H1 (cell line): Measurements from ENCODE around the gene MAML3. TPM values are rescaled to one million over a fixed set of nuclear protein-coding genes. Genes with fewer than 3 reads are reported as not detected.

Source experiments
- CTCF ChIA-PET: fragments of 300-600 bp; sonication (Branson Sonifier 250); formaldehyde crosslinking; loops from one replicate; lab custom pipeline; 2021; ENCODE audit not compliant: partially characterized antibody; lab: Charles Lee
- POLR2A ChIA-PET: fragments of 300-600 bp; sonication (Branson Sonifier 250); formaldehyde crosslinking; loops from one replicate; lab custom pipeline; 2021; ENCODE audit warnings: inconsistent platforms; ENCODE audit not compliant: partially characterized antibody; lab: Charles Lee
- DNase-seq, 2 experiments: peaks; one replicate each; pipeline versions ENCODE4 v3.0.0 to v3.0.0-alpha.2; 2010 to 2022; ENCODE audit warnings: low spot score in 2 of 2, low read depth in 1 of 2, mixed read lengths in 1 of 2
- FAIRE-seq: peaks from 2 replicates; lab custom pipeline; 2011; peaks lifted over from hg19 to GRCh38; lab: Jason Lieb, UNC
- H2AFZ ChIP-seq: 2 replicates; pipeline ENCODE4 v1.8.1; 2012; ENCODE audit warnings: low read length, inconsistent platforms
- H2AK5ac ChIP-seq: 2 replicates; pipeline ENCODE4 v1.6.1; 2013; ENCODE audit warnings: low read depth, low read length
- H2BK120ac ChIP-seq: replicated peaks from 2 replicates; pipeline ENCODE3; 2013; ENCODE audit warnings: low read depth, low read length, inconsistent platforms
- H2BK12ac ChIP-seq: 2 replicates; pipeline ENCODE4 v1.6.1; 2013; ENCODE audit warnings: low read depth, low read length
- H2BK15ac ChIP-seq: 2 replicates; pipeline ENCODE4 v1.6.1; 2013; ENCODE audit warnings: low read length
- H2BK20ac ChIP-seq: 2 replicates; pipeline ENCODE4 v1.6.1; 2013; ENCODE audit warnings: low read length
- H2BK5ac ChIP-seq: 2 replicates; pipeline ENCODE4 v1.6.1; 2013; ENCODE audit warnings: low read depth, low read length
- H3K14ac ChIP-seq: 2 replicates; pipeline ENCODE4 v1.6.1; 2013; ENCODE audit warnings: inconsistent platforms; ENCODE audit not compliant: insufficient read length
- H3K18ac ChIP-seq: 2 replicates; pipeline ENCODE4 v1.6.1; 2013; ENCODE audit warnings: low read length; ENCODE audit errors: extremely low read depth
- H3K23ac ChIP-seq: 2 replicates; pipeline ENCODE4 v1.6.1; 2013; ENCODE audit warnings: inconsistent platforms; ENCODE audit not compliant: insufficient read length
- H3K23me2 ChIP-seq: 2 replicates; pipeline ENCODE4 v1.6.1; 2013; ENCODE audit warnings: low read depth, low read length
- H3K27ac ChIP-seq: 2 replicates; pipeline ENCODE4 v1.6.1; 2011; ENCODE audit warnings: low read depth, low read length, inconsistent platforms
- H3K27me3 ChIP-seq, 4 experiments: replicated peaks in 1 of 4; 1 replicate in 1 of 4; 2 replicates in 3 of 4; pipeline versions ENCODE4 v1.6.1 to v1.8.1; 2011 to 2013; ENCODE audit warnings: low read length in 3 of 4, mild to moderate bottlenecking in 3 of 4, inconsistent platforms in 2 of 4, mixed read lengths in 2 of 4, moderate library complexity in 1 of 4; ENCODE audit not compliant: control insufficient read depth in 3 of 4, insufficient read depth in 3 of 4; ENCODE audit errors: extremely low read depth in 1 of 4
- H3K36me3 ChIP-seq, 4 experiments: 2 replicates each; pipeline versions ENCODE4 v1.6.1 to v1.8.1; 2011 to 2013; ENCODE audit warnings: mild to moderate bottlenecking in 4 of 4, low read length in 3 of 4, moderate library complexity in 2 of 4, control low read depth in 1 of 4, inconsistent platforms in 1 of 4; ENCODE audit not compliant: insufficient read depth in 4 of 4, control insufficient read depth in 2 of 4
- H3K4ac ChIP-seq: replicated peaks from 2 replicates; pipeline ENCODE3; 2013; ENCODE audit warnings: low read length, low read depth, mixed read lengths, inconsistent platforms; ENCODE audit not compliant: insufficient read length
- H3K4me1 ChIP-seq, 4 experiments: replicated peaks in 1 of 4; 1 replicate in 1 of 4; 2 replicates in 3 of 4; pipeline versions ENCODE4 v1.6.1 to v1.8.1; 2011 to 2013; ENCODE audit warnings: low read length in 3 of 4, inconsistent platforms in 2 of 4, mixed read lengths in 1 of 4; ENCODE audit not compliant: insufficient read depth in 4 of 4, control insufficient read depth in 3 of 4
- H3K4me2 ChIP-seq, 2 experiments: 2 replicates each; pipeline versions ENCODE4 v1.6.1 to v1.8.1; 2011 to 2013; ENCODE audit warnings: low read depth in 2 of 2, low read length in 2 of 2, control low read depth in 1 of 2, inconsistent platforms in 1 of 2, mild to moderate bottlenecking in 1 of 2; ENCODE audit not compliant: insufficient read depth in 1 of 2
- H3K4me3 ChIP-seq, 4 experiments: fragments of 200-600, 300-600 bp in 1 of 4; sonication (generic), shearing (Covaris generic), sonication (Bioruptor Twin) in 1 of 4; 2 replicates each; pipeline versions ENCODE4 v1.5.1 to v1.8.1; 2011 to 2016; ENCODE audit warnings: low read length in 4 of 4, low read depth in 3 of 4, control low read depth in 2 of 4, inconsistent platforms in 2 of 4, mild to moderate bottlenecking in 2 of 4, mixed read lengths in 1 of 4, moderate library complexity in 1 of 4; ENCODE audit not compliant: insufficient read depth in 2 of 4; ENCODE audit errors: extremely low read depth in 1 of 4
- H3K56ac ChIP-seq: replicated peaks from 2 replicates; pipeline ENCODE3; 2013; ENCODE audit warnings: low read depth, mild to moderate bottlenecking, mixed read lengths, low read length, inconsistent platforms; ENCODE audit not compliant: insufficient read length
- H3K79me1 ChIP-seq: 2 replicates; pipeline ENCODE4 v1.6.1; 2013; ENCODE audit warnings: low read depth, low read length, control low read depth
- H3K79me2 ChIP-seq, 2 experiments: 2 replicates each; pipeline versions ENCODE4 v1.6.1 to v1.8.1; 2012 to 2013; ENCODE audit warnings: low read length in 2 of 2, mild to moderate bottlenecking in 2 of 2, inconsistent platforms in 1 of 2; ENCODE audit not compliant: insufficient read depth in 2 of 2, control insufficient read depth in 1 of 2
- H3K9ac ChIP-seq, 4 experiments: replicated peaks in 1 of 4; 1 replicate in 1 of 4; 2 replicates in 3 of 4; pipeline versions ENCODE4 v1.6.1 to v1.8.1; 2011 to 2013; ENCODE audit warnings: low read depth in 3 of 4, low read length in 3 of 4, control low read depth in 2 of 4, mild to moderate bottlenecking in 2 of 4, moderate library complexity in 2 of 4, inconsistent platforms in 1 of 4; ENCODE audit errors: extremely low read depth in 1 of 4
- H3K9me3 ChIP-seq, 2 experiments: 2 replicates each; pipeline versions ENCODE4 v1.6.1 to v1.8.1; 2012 to 2013; ENCODE audit warnings: mild to moderate bottlenecking in 2 of 2, moderate library complexity in 2 of 2, control low read depth in 1 of 2, inconsistent platforms in 1 of 2, low read depth in 1 of 2, low read length in 1 of 2, mixed read lengths in 1 of 2; ENCODE audit not compliant: insufficient read depth in 2 of 2
- H4K20me1 ChIP-seq, 2 experiments: replicated peaks in 1 of 2; 2 replicates each; pipeline versions ENCODE3 to v1.8.1; 2011 to 2013; ENCODE audit warnings: inconsistent platforms in 2 of 2, low read length in 2 of 2, mild to moderate bottlenecking in 1 of 2; ENCODE audit not compliant: insufficient read depth in 2 of 2, control insufficient read depth in 1 of 2
- H4K5ac ChIP-seq: 2 replicates; pipeline ENCODE4 v1.6.1; 2013; ENCODE audit warnings: low read length, low read depth, mixed read lengths, inconsistent platforms; ENCODE audit not compliant: insufficient read length
- H4K8ac ChIP-seq: 2 replicates; pipeline ENCODE4 v1.8.0; 2013; ENCODE audit warnings: mild to moderate bottlenecking, moderate library complexity, low read length, inconsistent platforms; ENCODE audit not compliant: insufficient read depth; ENCODE audit errors: extremely low read depth
- H4K91ac ChIP-seq: replicated peaks from 2 replicates; pipeline ENCODE3; 2013; ENCODE audit warnings: low read length, mixed read lengths, inconsistent platforms; ENCODE audit not compliant: insufficient read length
- BRCA1 ChIP-seq: IDR thresholded peaks from 2 replicates; pipeline ENCODE4 v1.6.1; 2012; ENCODE audit warnings: low read depth, low read length, improper control_type of control experiment
- JUND ChIP-seq: IDR thresholded peaks from 2 replicates; pipeline ENCODE4 v1.6.1; 2011; ENCODE audit warnings: mild to moderate bottlenecking, improper control_type of control experiment, low read length
- KDM4A ChIP-seq: IDR thresholded peaks from one replicate; pipeline ENCODE4 v1.7.1; 2012; ENCODE audit warnings: low read depth, mild to moderate bottlenecking, moderate library complexity, low read length, inconsistent platforms; ENCODE audit not compliant: severe bottlenecking
- NANOG ChIP-seq: IDR thresholded peaks from 2 replicates; pipeline ENCODE4 v1.6.1; 2011; ENCODE audit warnings: low read length, low read depth, mild to moderate bottlenecking, inconsistent platforms; ENCODE audit not compliant: insufficient read depth, poor library complexity, severe bottlenecking
- POLR2AphosphoS5 ChIP-seq: IDR thresholded peaks from 2 replicates; pipeline ENCODE4 v1.6.1; 2011; ENCODE audit warnings: low read depth, low read length
- RBBP5 ChIP-seq: IDR thresholded peaks from 2 replicates; pipeline ENCODE4 v1.7.1; 2012; ENCODE audit warnings: low read depth, mild to moderate bottlenecking, inconsistent platforms, low read length, moderate library complexity, borderline replicate concordance
- SIN3A ChIP-seq, 2 experiments: IDR thresholded peaks in 1 of 2; conservative IDR thresholded peaks in 1 of 2; 2 replicates each; pipeline ENCODE4 v1.6.1; 2011 to 2012; ENCODE audit warnings: low read length in 2 of 2, improper control_type of control experiment in 1 of 2, low read depth in 1 of 2, mild to moderate bottlenecking in 1 of 2
- SP2 ChIP-seq: IDR thresholded peaks from 2 replicates; pipeline ENCODE4 v1.6.1; 2012; ENCODE audit warnings: mild to moderate bottlenecking, low read length, inconsistent platforms
- TAF7 ChIP-seq: optimal IDR thresholded peaks from 2 replicates; pipeline ENCODE3; 2011; ENCODE audit warnings: low read depth, mild to moderate bottlenecking, inconsistent platforms, low read length, moderate library complexity, borderline replicate concordance
- WGBS, 2 experiments: shearing (Covaris generic) in 1 of 2; methylation state at CpG; one replicate each; pipeline versions ENCODE4 v1.1.6 to v1.1.7; 2013 to 2015; ENCODE audit warnings: low lambda C conversion rate in 2 of 2, mixed read lengths in 2 of 2, inconsistent platforms in 1 of 2, low coverage in 1 of 2, missing lambda C conversion rate in 1 of 2; ENCODE audit not compliant: insufficient replicate concordance in 2 of 2, insufficient coverage in 1 of 2, insufficient read length in 1 of 2; ENCODE audit errors: extremely low coverage in 1 of 2, missing lambda C conversion rate in 1 of 2; 5-methylcytosine and 5-hydroxymethylcytosine counted together
- polyA plus RNA-seq, 7 experiments: library from polyadenylated mRNA; depleted of rRNA in 3 of 7; stranded (reverse) in 5 of 7; unstranded in 2 of 7; fragments of >200 nt in 5 of 7; fragments of 200-250 nt in 2 of 7; gene quantifications; 1 replicate in 5 of 7; 2 replicates in 1 of 7; 4 replicates in 1 of 7; pipeline versions ENCODE4 v1.2.1 to v1.2.3, GENCODE V29; 2011 to 2013; ENCODE audit warnings: missing spikeins in 2 of 7, mixed read lengths in 2 of 7
- total RNA-seq: library from RNA; stranded (reverse); fragmentation: NEBNext Ultra II Directional; extraction: Animal tissue kit (Norgen Biotek cat#: 25700); gene quantifications from 2 replicates; pipeline ENCODE4 v1.2.1, GENCODE V29; 2021
- TF ChIP-seq, protein P1 (sequence below): IDR thresholded peaks from 2 replicates; pipeline ENCODE4 v1.6.1; 2012; ENCODE audit warnings: low read length, inconsistent platforms

MAML3 gene
- total and polyA plus RNA-seq, 2 of the 8 experiments (the other 6 are each of a cell fraction or from before 2014, with no cell fraction given): 2.1 to 5.7 TPM

DNA sequence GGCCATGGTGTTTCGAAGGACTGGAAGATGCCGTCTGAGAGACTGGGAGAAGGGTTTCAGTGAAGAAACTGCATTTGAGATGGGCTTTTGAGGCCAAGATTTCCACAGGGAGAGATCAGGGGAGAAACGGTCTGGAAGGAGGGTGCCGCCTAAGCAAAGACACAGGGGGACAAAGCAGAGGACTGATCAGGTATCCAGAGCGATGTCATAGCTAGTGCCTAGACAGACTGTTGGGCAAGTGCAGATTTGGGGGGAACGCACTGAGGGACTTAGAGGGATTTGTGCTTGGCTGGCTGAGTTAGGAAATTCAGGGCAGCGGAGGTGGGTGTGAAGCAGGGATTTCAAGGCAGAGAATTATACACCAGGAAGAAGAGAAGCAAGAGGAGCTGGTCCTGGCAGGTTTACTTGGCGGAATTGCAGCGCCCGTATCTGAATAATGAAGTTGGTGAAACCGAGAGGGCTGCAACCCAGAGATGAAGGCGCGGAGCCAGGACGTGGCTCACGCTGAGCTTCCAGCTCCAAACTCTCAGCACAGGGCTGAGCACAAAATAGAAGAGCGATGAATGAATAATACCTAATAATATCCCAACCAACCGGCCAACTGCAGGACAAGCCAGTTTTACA is 106.9 kb downstream of the MAML3 start:
- FAIRE-seq: no peak
- no peaks in the 10 kb centered on the region for H3K79me1 ChIP-seq
- POLR2A ChIA-PET: interaction anchor here (0.6 to 1.7 kb wide), 11 partner anchors 9 to 312 kb away, joined by 3 to 8 read pairs (median 3); no protein-coding TSS in a partner anchor
- H2BK120ac ChIP-seq: no peak overlapping the region
- peak overlapping the region in 2 of 4 experiments; percentile 31 to 38; a peak in 5 of 7 replicates for H3K9ac ChIP-seq
- peak overlapping the region; percentile 1 to 48 (median 8); a peak in 4 of 8 replicates for H3K4me3 ChIP-seq
- no peak overlapping the region for H3K23ac ChIP-seq
- no peak overlapping the region for H4K5ac ChIP-seq
- peak overlapping the region; percentile 57 for H4K91ac ChIP-seq
- peaks cover 11 to 37% (median 14%) of the 10 kb centered on the region in 4 experiments for H3K4me1 ChIP-seq
- H3K27ac ChIP-seq: peak overlapping the region; percentile 25
- no peaks in the 10 kb centered on the region for H4K20me1 ChIP-seq
- H3K23me2 ChIP-seq: no peaks in the 10 kb centered on the region; the same call in 1 of the 2 replicates
- peak overlapping the region; percentile 73 for H3K18ac ChIP-seq
- no peaks in the 10 kb centered on the region for H3K79me2 ChIP-seq
- H3K9me3 ChIP-seq: no peaks in the 10 kb centered on the region
- no peak overlapping the region for H3K14ac ChIP-seq
- H3K36me3 ChIP-seq: no peaks in the 10 kb centered on the region
- H2BK20ac ChIP-seq: peak overlapping the region; percentile 83; the same call in 1 of the 2 replicates
- 0 out of 2 replicates have a peak overlapping the region, but pooled peaks have one; percentile 18 for H2BK15ac ChIP-seq
- DNase-seq: no peak
- CTCF ChIA-PET: interaction anchor here (0.8 to 2.1 kb wide), 14 partner anchors 28 to 391 kb away, joined by 3 to 10 read pairs (median 3); no protein-coding TSS in a partner anchor
- 40% methylated on average over 17 of the region's 17 CpGs; no CpG with 5 or more reads in 1 of the 2 experiments for WGBS, 2 experiments
- H4K8ac ChIP-seq: no peak overlapping the region
- no peak overlapping the region for H2AK5ac ChIP-seq
- peak overlapping the region; percentile 91 for H2AFZ ChIP-seq
- peak overlapping the region; percentile 99 for H2BK12ac ChIP-seq
- no peak overlapping the region for H3K4ac ChIP-seq
- H3K4me2 ChIP-seq: peak overlapping the region; percentile 64 to 81
- H3K56ac ChIP-seq: no peak overlapping the region
- H3K27me3 ChIP-seq: no peaks in the 10 kb centered on the region
- H2BK5ac ChIP-seq: peak overlapping the region; percentile 88
- TF ChIP-seq POLR2AphosphoS5 (peak; percentile 56; the same call in 1 of the 2 replicates), BRCA1 (no peak), JUND (no peak), RBBP5 (peak; percentile 63; the same call in 1 of the 2 replicates), SIN3A (conservative IDR thresholded peaks at IDR 0.05 in 1 of 2, IDR thresholded peaks at IDR 0.05 in 1 of 2; ENCODE audit: low read depth in 1 of 2, low read length in 2 of 2) (no peak), TAF7 (peak; percentile 89), SP2 (no peak), NANOG (no peak), KDM4A (no peak)
- TF ChIP-seq, protein P1, sequence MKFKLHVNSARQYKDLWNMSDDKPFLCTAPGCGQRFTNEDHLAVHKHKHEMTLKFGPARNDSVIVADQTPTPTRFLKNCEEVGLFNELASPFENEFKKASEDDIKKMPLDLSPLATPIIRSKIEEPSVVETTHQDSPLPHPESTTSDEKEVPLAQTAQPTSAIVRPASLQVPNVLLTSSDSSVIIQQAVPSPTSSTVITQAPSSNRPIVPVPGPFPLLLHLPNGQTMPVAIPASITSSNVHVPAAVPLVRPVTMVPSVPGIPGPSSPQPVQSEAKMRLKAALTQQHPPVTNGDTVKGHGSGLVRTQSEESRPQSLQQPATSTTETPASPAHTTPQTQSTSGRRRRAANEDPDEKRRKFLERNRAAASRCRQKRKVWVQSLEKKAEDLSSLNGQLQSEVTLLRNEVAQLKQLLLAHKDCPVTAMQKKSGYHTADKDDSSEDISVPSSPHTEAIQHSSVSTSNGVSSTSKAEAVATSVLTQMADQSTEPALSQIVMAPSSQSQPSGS: no peak
